GM18517 (cell line): ENCODE data around the gene WNT9A.

Source experiments
- ATAC-seq: cut with Tn5 transposase; IDR thresholded peaks from one replicate; pipeline ENCODE4 v1.9.1; 2021; ENCODE audit warnings: mild to moderate bottlenecking, moderate library complexity; ENCODE audit not compliant: unreplicated experiment

WNT9A gene

GRCh38 chr1:227924833-227925574, 22.7 kb downstream of the WNT9A start:
- ATAC-seq, result no peak

GRCh38 chr1:227924168-227924832, 23.4 kb downstream of the WNT9A start:
- no peak for ATAC-seq

GRCh38 chr1:227923353-227924167, 24.2 kb downstream of the WNT9A start:
- no peak for ATAC-seq

- ATAC-seq, result no peak
These were observed 25.0 kb downstream of the WNT9A start for GRCh38 chr1:227922501-227923352.

GRCh38 chr1:227921461-227922185, 26.1 kb downstream of the WNT9A start:
- ATAC-seq, result no peak

- no peak for ATAC-seq
These were observed 26.8 kb downstream of the WNT9A start for GRCh38 chr1:227920896-227921295.

- ATAC-seq, result no peak
These were observed 27.3 kb downstream of the WNT9A start for GRCh38 chr1:227920426-227920825.

- ATAC-seq, result no peak
These were observed 27.8 kb downstream of the WNT9A start for GRCh38 chr1:227919906-227920305.

- no peak for ATAC-seq
These were observed 29.0 kb downstream of the WNT9A start for GRCh38 chr1:227918736-227919135.

GRCh38 chr1:227918083-227918700, 29.5 kb downstream of the WNT9A start:
- ATAC-seq, result no peak

GRCh38 chr1:227917081-227917950, 30.4 kb downstream of the WNT9A start:
- no peak for ATAC-seq

GRCh38 chr1:227916655-227917054, 31.1 kb downstream of the WNT9A start:
- ATAC-seq, result no peak

- no peak for ATAC-seq
These were observed 31.9 kb downstream of the WNT9A start for GRCh38 chr1:227915564-227916553.

GRCh38 chr1:227914801-227915563, 32.8 kb downstream of the WNT9A start:
- no peak for ATAC-seq

- no peak for ATAC-seq
These were observed 33.7 kb downstream of the WNT9A start for GRCh38 chr1:227913764-227914721.

GRCh38 chr1:227913396-227913763, 34.4 kb downstream of the WNT9A start:
- ATAC-seq, result no peak
